HepG2 (cell line): ENCODE measurements around the gene PDLIM7. TPM values are rescaled to one million over a fixed set of nuclear protein-coding genes. Genes with fewer than 3 reads are reported as not detected.
A peak's percentile ranks its signal among the peaks of the same experiment; 100 is the strongest.

Experiments used
- ATF5 ChIP-seq: sonication (generic); formaldehyde crosslinking; IDR thresholded peaks from 2 replicates; pipeline ENCODE4 v1.4.0; 2020; ENCODE audit warnings: mild to moderate bottlenecking, low read depth, missing genetic modification reagents
- ATRX ChIP-seq: sonication (generic); formaldehyde crosslinking; IDR thresholded peaks from 2 replicates; pipeline ENCODE4 v1.4.0; 2020; ENCODE audit warnings: missing genetic modification reagents, borderline replicate concordance
- KDM5B ChIP-seq: sonication (generic); formaldehyde crosslinking; IDR thresholded peaks from 2 replicates; pipeline ENCODE4 v1.4.0; 2020; ENCODE audit warnings: missing genetic modification reagents, mild to moderate bottlenecking, borderline replicate concordance
- RORA ChIP-seq: sonication (generic); formaldehyde crosslinking; IDR thresholded peaks from 2 replicates; pipeline ENCODE4 v1.5.0; 2020; ENCODE audit warnings: mild to moderate bottlenecking, missing genetic modification reagents, moderate library complexity
- SSRP1 ChIP-seq: IDR thresholded peaks from 2 replicates; pipeline ENCODE4 v1.6.1; 2016; ENCODE audit warnings: control low read depth
- THYN1 ChIP-seq: sonication (generic); formaldehyde crosslinking; IDR thresholded peaks from 2 replicates; pipeline ENCODE4 v1.8.1; 2023; ENCODE audit warnings: low read depth, mild to moderate bottlenecking, moderate library complexity, missing genetic modification reagents, borderline replicate concordance
- TMF1 ChIP-seq: sonication (generic); formaldehyde crosslinking; IDR thresholded peaks from 2 replicates; pipeline ENCODE4 v1.8.1; 2022; ENCODE audit warnings: low read depth, missing genetic modification reagents
- ZBTB46 ChIP-seq: sonication (generic); formaldehyde crosslinking; IDR thresholded peaks from 2 replicates; pipeline ENCODE4 v1.4.0; 2020; ENCODE audit warnings: mild to moderate bottlenecking, missing genetic modification reagents, borderline replicate concordance
- ZNF264 ChIP-seq: sonication (generic); formaldehyde crosslinking; IDR thresholded peaks from 2 replicates; pipeline ENCODE4 v1.4.0; 2020; ENCODE audit warnings: missing genetic modification reagents
- ZNF318 ChIP-seq: sonication (generic); formaldehyde crosslinking; IDR thresholded peaks from 2 replicates; pipeline ENCODE4 v1.4.0; 2020; ENCODE audit warnings: mild to moderate bottlenecking, missing genetic modification reagents
- ZNF597 ChIP-seq: sonication (generic); formaldehyde crosslinking; IDR thresholded peaks from 2 replicates; pipeline ENCODE4 v1.5.0; 2020; ENCODE audit warnings: missing genetic modification reagents
- ZNF598 ChIP-seq: sonication (generic); formaldehyde crosslinking; IDR thresholded peaks from 2 replicates; pipeline ENCODE4 v1.5.1; 2020; ENCODE audit warnings: mild to moderate bottlenecking, missing genetic modification reagents, borderline replicate concordance
- ZNF761 ChIP-seq: sonication (generic); formaldehyde crosslinking; conservative IDR thresholded peaks from 2 replicates; pipeline ENCODE4 v1.4.0; 2020; ENCODE audit warnings: mild to moderate bottlenecking, missing genetic modification reagents
- ZNF83 ChIP-seq: sonication (generic); formaldehyde crosslinking; IDR thresholded peaks from 2 replicates; pipeline ENCODE4 v1.4.0; 2020; ENCODE audit warnings: missing genetic modification reagents, mild to moderate bottlenecking, borderline replicate concordance
- ZNF841 ChIP-seq: sonication (generic); formaldehyde crosslinking; IDR thresholded peaks from 2 replicates; pipeline ENCODE4 v1.8.1; 2023; ENCODE audit warnings: missing genetic modification reagents, borderline replicate concordance
- polyA plus RNA-seq, 8 experiments: library from polyadenylated mRNA; depleted of rRNA in 3 of 8; stranded (reverse) in 7 of 8; unstranded in 1 of 8; fragments of >200 nt; fragmentation: Illumina TruSeq in 4 of 8; extraction: Trizol in 4 of 8; gene quantifications; 2 replicates each; pipeline versions ENCODE4 v1.2.1 to v1.2.3, GENCODE V29; 2011 to 2016; ENCODE audit warnings: low read depth in 4 of 8, missing spikeins in 1 of 8, mixed read lengths in 1 of 8; ENCODE audit not compliant: insufficient read depth in 1 of 8
- total RNA-seq, 5 experiments: library from RNA; depleted of rRNA; stranded (reverse); fragments of >200 nt; fragmentation: Illumina TruSeq; extraction: Trizol; gene quantifications; 2 replicates each; pipeline ENCODE4 v1.2.3, GENCODE V29; 2016; ENCODE audit warnings: low read depth in 1 of 5

Gene PDLIM7
- total and polyA plus RNA-seq, 2 of the 13 experiments (the other 11 are each of a cell fraction or from before 2014, with no cell fraction given): 21.1 to 31.3 TPM

GRCh38 chr5:177516601-177517568, 19.5 kb upstream of the PDLIM7 start, which contains the start of gene DDX41 (continued):
- TF ChIP-seq ATF5 (CRISPR knock-in tag) (no peak), ZBTB46 (CRISPR knock-in tag) (no peak), ZNF841 (no peak; the same call in 1 of the 2 replicates), ZNF598 (CRISPR knock-in tag) (peak; percentile 96), RORA (CRISPR knock-in tag) (no peak), TMF1 (CRISPR knock-in tag) (no peak), ZNF597 (0 out of 2 replicates have a peak, but pooled peaks have one; percentile 29), KDM5B (peak; percentile 93; the same call in 1 of the 2 replicates), ZNF318 (CRISPR knock-in tag) (no peak; the same call in 1 of the 2 replicates), ATRX (CRISPR knock-in tag) (no peak), SSRP1 (CRISPR knock-in tag) (peak; percentile 67; the same call in 1 of the 2 replicates), ZNF761 (CRISPR knock-in tag) (peak; percentile 66; the same call in 1 of the 2 replicates), ZNF83 (no peak; the same call in 1 of the 2 replicates), ZNF264 (CRISPR knock-in tag) (peak; percentile 35; the same call in 1 of the 2 replicates), THYN1 (CRISPR knock-in tag) (no peak)
